ENCODE measurements around the gene CBY1.
A peak's percentile ranks its signal among the peaks of the same experiment; 100 is the strongest.

DNA sequence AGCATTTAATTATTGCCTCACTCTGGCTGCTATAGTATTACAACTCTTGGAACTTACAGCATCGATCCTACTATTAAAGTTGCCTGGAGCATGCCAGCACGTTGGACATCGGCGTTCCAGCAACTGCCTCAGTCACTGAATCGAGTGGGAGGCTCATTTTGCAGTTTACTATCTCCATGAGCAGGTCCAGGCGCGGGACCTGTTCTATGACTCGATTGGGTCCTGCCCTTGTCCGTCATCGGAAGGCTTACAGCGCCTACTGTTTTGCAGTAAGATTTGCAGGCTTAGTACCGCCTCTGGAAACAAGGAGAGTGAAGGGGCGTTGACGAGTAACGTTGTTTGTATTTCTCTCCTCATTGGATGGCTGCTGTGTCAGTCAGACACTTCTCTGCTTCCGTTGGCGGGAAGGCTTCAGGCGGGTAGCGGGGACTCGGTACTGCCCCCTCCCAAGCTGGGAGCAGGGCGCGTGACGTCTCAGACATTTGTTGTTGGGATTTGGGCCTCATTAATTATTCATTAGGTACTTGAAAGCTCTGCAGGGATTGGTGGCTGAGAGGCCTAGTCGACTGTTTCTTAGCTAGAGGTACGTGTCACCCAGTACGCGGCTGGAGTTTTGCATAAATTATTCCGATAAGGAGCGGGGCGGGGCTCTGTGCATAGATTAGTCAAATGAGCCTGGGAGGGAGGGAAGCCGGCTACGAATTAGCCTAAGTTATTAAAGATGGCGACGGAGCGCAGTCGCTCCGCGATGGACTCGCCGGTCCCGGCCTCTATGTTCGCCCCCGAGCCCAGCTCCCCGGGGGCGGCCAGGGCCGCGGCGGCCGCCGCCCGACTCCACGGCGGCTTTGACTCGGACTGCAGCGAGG lies 49.0 kb downstream of the CBY1 start, which contains the start of gene GTPBP1:
- TF ChIP-seq, protein P1, sequence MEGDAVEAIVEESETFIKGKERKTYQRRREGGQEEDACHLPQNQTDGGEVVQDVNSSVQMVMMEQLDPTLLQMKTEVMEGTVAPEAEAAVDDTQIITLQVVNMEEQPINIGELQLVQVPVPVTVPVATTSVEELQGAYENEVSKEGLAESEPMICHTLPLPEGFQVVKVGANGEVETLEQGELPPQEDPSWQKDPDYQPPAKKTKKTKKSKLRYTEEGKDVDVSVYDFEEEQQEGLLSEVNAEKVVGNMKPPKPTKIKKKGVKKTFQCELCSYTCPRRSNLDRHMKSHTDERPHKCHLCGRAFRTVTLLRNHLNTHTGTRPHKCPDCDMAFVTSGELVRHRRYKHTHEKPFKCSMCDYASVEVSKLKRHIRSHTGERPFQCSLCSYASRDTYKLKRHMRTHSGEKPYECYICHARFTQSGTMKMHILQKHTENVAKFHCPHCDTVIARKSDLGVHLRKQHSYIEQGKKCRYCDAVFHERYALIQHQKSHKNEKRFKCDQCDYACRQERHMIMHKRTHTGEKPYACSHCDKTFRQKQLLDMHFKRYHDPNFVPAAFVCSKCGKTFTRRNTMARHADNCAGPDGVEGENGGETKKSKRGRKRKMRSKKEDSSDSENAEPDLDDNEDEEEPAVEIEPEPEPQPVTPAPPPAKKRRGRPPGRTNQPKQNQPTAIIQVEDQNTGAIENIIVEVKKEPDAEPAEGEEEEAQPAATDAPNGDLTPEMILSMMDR (conservative IDR thresholded peaks at IDR 0.05 in 1 of 2, IDR thresholded peaks at IDR 0.05 in 1 of 2; ENCODE audit: extremely low read depth in 1 of 2, insufficient read depth in 1 of 2, low read depth in 1 of 2, low read length in 2 of 2) = peak in 1 of 2 donors; percentile 14
- no peak for TF ChIP-seq EZH2 (IDR thresholded peaks at IDR 0.05; ENCODE audit: borderline replicate concordance, low read length)
